NCI-H2171 treated with DMSO at 0.1 percent for 48 hours (cell line): ENCODE data around the gene AIM2.
"Not testable (repeated sequence)": the region's sequence is repeated elsewhere in the genome, so short reads cannot be mapped to it uniquely, and the experiment has no call there.

Experiments used
- DNase-seq: peaks from one replicate; lab custom pipeline; 2025; lab: John Stamatoyannopoulos, UW

AIM2 gene

DNA sequence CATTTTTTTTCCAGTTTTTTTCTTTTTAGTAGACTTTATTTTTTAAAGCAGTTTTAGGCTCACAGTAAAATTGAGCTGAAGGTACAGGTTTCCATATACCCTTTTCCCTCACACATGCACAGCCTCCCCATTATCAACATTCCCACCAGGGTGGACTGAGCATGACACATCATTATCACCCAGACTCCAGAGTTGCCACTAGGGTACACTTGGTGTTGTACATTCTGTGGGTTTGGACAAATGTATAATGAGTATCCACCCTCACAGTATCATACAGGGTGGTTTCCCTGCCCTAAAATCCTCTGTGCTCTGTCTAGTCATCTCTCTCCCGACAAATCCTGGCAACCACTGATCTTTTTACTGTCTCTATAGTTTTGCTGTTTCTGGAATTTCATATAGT, 3.0 kb upstream of the AIM2 start:
- no peak for DNase-seq

DNA sequence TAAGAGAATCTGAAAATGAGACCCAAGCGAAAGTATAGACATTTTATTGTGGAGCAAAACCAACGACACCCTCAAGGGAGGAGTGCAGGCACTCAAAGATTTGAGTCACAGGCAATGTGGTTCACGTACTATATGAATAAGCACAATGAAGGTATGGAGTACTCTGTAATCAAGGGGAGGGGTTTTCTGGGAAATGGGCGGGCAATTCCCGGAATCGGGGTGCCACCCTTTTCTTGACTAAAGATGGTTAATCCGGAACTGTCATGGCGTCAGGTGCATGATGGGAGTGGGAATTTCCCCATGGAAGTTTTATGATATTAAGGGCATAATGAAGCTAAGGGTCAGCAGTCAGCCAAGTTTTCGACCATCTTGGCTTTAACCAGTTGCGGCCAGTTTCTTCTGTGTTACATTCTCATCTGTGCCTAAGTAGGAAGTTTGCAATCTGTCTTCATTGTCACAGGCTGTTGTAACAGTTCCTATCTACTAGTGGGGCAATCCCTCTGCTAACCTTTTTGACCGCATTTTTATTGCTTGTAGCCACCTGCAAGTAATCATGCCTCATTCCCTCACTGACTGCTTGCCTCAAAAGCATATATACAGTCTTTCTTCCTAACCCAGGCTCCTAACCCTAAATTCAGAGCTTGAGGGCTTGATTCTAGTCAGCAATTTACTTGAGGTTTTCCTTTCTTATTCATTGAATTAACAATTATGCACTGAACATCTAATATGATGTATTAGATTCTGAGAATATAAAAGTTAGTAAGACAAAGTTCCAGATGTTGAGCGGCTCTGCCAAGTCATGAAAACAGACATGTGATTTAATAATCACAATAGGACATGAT, 775 bp upstream of the AIM2 start:
- DNase-seq = no peak

DNA sequence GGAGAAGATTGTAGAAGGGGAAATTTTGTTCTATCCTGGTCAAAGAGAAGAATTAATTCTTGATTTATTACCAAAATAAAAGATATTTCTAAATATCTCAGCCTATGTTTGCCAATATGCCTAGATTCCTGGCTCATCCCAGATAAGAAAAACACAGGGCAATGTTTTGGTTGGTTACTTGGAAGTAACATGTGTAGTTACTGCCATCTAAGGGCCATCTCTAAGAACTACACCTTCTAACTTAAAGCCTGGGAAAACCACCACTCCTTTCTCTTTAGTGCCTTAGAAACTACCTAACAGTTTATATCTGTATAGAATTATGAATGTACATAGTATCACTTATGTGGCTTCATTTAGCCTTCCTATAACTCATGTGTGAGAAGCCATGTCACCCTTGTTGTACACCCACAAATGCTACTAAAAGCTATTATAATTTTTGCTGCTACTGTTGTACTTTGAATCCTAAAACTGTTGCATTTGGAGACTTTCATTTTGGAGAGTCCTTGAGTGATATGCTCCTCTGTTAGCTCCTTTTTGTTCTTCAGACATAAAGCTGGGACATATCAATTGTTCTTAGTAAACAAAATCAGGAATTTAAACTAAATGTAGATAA, 4.5 kb downstream of the AIM2 start:
- peak; percentile 39 for DNase-seq

DNA sequence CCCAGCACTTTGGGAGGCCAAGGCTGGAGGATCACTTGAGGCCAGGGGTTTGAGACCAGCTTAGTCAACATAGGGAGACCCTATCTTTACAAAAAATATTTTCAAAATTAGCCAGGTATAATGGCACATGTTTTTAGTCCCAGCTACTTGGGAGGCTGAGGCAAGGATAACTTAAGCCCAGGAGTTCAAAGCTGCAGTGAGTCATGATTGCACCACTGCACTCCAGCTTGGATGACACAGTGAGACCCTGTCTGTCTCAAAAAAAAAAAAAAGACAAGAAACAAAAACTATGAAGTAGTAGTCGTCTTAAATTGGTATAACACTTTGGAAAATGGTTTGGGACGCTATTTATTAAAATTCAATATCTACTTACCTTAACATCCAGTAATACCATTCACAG, 7.7 kb downstream of the AIM2 start:
- no peak for DNase-seq

DNA sequence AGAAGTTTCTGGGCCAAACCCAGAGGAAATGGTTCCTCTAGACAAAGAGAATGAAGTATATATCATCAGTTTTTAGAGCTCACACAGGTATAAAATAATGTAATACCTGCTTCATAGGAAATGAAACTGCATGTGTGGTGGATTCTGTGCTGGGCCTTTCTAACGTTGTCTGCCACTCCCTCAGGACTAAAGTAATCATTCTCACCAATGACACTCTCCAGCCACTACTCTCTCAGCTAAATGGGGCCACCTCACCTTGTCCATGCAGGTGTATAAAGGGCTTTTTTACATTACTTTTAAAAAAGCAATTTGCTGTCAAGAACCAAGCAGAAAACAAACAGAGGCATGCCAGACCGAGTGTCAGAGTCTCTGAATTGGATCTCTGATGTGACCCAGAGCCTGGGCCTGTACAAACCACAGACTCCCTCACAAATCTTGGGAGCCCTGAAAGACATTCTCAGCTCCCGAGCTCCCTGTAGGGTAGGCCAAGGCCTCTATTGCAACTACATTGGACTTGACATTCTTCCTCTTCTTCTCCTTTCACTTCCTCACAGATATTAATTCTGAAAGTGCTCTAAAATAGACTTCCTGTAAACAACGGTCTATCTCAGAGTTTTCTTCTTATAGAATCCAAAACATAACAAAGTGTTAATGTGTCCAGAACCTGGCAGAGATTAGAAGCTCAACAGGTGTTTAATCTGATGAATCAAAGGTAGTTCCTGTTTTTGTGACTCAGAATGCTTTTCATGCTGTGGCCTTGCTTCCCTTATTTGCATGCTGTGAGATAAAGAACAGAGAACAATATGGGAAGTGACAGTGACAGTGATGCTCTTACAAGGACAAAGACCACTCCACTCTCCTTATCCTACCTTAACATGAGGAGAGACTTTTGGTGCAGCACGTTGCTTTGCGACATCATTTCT, 8.6 kb downstream of the AIM2 start:
- no peak for DNase-seq

DNA sequence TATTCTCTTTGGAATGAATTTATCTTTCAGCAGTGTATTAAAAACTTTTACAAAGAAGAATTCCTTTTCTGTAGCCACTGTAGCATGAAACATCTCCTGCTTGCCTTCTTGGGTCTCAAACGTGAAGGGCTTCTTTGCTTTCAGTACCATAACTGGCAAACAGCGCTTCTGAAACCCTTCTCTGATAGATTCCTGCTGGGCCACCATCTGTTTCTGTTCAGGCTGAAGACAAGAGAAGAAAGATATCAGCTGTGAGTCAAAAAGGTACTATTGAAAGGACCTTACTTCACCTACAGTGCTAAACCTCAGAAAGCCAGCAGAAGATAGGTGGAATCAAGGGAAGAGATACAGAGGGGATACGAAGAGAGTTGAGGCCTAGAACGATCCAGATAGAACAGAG, 10.5 kb downstream of the AIM2 start:
- no peak for DNase-seq

DNA sequence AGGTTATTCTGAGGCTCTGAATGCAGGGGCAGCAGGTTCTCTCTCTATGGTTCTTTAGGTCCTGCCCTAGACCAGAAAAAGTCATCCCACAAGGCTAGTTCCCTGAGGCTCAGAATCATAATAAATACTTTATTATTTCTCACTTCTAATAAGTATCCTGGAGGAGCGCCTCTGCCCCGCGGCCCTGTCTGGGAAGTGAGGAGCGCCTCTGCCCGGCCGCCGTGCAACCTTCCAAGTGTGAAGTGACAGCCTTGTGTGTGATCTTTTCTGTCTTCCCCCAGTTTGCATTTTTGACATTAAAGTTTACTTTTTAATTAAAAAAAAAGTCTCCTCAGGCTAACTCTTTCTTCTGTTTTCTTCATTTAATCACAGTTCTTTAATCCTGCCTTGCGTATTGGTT, 11.5 kb downstream of the AIM2 start:
- no peak for DNase-seq

DNA sequence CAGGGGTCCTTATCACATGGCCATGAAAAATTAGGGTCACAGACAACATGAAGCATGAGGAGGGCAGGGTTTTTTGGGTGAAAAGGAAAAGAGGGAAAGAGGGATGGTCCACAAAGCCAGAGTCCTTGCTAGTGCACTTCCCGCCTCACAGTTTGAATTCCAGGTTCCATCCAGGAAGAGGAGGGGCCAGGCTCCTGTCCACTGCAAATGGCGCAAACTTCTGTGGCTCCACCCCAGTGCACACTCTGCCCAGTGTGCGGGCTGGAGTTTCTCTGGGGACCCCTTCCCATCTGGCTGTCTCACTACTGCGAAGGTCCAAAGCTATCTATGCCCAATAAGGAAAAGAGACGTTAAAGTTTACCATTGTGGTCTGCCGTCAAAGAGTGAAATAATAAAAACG, 17.8 kb downstream of the AIM2 start:
- no peak for DNase-seq

DNA sequence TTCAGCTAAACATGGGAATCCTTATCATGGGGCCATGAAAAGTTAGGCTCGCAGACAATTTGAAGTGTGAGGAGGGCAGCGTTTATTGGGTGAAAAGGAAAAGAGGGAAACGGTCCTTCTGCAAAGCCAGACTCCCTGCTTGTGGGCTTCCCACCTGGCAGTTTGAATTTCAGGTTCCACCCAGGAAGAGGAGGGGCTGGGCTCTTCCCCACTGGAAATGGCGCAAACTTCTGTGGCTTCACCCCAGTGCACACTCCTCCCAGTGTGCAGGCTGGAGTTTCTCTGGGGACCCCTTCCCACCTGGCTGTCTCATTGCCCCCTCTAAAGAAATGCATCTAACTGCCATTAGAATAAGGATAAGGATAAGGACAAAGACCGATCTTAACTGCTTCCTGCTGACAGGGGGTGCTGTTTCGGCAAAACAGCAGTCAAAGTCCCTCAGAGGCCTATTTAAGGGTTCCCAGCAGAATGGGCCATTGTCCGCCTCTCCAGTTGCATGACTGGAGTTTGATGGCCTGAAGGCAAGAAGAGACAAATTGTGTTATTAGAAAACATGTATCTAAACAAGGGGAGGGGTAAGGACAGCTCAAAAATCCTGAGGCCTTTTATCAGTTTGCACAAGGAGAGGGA, 20.4 kb downstream of the AIM2 start:
- DNase-seq = no peak

DNA sequence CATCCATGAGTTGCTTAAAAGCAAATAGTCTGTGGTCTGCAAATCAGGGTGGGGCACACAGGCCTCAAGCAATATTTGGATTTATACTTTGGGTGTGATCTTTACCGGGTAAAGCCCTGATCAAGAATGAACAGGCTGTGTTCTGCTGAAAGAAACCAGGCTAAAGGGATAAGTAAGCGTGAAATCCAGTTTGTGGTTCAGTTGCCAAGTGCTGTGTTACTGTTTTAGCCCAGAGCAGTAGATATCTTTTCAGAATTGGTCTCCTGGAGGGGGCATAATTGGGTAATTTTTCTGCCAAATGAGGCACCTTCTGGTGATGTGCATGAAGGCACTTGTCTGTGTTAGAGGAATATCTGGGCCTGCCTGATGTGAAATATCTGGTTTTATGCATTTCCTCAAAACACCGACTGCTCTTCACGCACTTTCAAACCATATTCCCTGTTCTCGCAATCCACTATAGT, 21.4 kb downstream of the AIM2 start:
- DNase-seq = no peak

DNA sequence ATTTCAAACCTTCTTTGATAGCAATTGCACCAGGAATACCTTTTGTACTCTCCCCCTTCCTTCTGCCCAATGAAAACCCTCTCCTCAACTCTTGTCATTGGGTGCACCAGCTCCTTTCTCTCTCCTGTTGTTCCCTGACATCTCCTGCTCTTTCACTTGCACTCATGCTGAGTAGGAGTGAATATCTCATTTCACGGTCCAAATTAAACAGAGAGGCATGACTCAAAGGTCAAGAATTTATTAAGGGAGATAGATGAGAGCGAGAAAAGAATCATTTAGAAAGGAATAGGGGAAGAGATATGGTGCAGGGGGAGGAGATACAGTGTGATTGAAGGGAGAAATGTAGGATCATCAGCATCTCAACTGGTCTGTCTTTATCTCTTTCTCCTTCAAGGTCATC, 22.1 kb downstream of the AIM2 start:
- DNase-seq = no peak

DNA sequence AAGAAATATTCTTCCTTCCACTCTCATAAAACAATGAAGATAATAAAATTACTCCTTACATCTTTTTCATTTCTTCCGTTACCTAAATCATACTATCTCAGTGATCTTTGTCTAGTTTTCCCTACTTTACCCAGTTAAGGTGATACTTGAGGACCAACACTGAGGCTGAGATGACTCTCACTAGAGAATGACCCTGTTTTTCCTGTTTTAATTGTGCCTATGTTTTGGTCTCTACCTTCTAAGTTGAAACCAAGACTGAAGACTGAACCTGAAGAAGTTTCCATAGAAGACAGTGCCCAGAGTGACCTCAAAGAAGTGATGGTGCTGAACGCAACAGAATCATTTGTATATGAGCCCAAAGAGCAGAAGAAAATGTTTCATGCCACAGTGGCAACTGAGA, 25.1 kb downstream of the AIM2 start:
- DNase-seq = no peak

DNA sequence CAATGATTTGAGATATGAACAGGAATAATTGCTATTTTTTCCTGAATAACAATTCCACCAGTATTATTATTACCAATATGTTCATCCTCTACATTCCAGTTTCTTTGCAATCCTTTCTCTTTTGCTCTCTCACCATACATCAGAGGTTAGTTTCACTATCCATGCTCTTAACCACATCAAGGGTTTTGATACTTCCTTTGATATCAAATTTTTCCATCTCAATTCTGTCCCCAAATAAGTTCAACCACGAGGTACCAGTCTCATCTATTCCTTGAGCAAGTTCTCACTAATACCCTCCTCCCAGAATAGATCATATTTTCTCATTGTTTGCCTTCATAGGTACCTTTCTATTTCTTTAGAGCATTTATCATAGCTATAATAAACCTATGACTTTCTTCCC, 30.1 kb downstream of the AIM2 start:
- not testable (repeated sequence) for DNase-seq

DNA sequence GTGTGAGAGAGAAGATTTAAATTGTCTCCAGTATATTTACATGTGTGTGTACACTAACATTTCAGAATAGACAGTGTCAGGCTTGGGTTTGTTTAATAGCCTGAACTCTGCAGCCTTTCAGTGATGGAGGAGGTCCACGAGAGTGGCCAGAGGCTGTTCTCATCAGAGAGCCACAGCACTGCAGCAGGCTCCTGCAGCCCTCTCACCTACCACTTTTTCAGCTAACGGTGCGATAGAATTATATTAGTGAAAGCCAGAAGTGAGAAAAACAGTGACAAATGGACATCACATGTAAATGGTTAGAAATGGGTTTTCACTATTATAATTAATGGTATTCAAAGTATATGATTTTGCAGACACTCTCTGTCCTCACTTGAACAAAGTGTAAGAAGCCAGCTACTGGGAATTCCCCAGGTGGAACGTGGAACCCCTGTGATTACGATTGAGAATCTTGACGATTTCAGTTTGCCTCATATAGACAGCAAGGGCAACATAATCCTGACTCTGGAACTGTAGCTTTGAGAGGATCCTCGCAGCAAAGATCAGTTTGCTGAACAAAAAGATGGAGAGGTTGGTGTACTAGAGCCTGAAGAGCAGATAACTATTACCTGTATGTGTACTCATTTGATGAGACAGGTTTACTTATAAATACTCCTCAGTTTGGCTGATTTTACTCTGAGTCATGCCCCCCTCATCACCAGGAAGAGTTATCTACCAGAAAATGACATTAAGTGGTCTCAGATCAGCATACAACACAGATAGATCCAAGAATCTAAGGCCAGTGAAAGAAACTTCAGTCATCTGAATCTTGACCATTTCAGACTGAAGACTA, 35.5 kb downstream of the AIM2 start:
- no peak for DNase-seq

DNA sequence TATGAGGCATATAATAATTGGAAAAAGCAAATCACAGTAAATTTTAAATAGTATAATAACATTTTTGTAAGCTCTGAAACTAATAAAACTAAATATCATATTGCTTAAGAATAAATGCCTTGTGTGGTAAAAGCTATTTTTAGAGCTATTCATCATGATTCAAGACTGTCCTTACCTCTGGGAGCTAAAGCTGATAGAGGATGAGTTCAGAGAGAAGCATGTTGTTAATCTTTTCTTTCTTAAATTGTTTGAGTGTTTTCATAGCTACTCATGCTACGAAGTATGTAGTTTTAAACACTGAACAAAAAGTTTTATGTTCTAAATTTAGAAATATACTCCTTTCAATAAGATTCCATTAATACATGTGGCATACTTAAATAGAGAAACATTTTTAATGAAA, 36.4 kb downstream of the AIM2 start:
- DNase-seq = no peak

DNA sequence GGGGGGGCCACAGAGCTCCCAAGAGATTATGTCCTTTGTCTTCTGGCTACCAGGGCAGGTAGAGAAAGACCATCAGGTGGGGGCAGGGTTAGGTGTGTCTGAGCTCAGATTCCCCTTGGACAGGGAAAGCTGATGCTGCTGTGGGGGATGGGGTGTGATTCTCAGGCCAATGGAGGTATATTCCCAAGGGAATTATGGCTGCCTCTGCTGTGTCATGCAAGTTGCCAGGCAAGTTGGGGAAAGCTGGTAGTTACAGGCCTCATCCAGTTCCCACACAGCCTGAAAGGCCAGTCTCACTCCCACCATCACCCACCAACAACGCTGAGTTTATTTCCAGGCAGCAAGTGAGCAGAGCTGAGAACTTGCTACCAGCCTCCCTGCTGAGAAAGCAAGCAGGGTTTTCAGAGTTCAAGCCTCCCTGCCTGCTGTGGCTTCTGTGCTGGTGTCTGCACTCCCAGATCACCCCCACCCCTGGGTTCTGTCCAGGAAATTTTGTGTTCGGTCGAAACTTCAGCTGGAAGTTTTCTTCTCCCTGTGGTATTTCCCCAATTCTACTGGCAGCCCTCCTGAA, 45.6 kb downstream of the AIM2 start:
- no peak for DNase-seq

DNA sequence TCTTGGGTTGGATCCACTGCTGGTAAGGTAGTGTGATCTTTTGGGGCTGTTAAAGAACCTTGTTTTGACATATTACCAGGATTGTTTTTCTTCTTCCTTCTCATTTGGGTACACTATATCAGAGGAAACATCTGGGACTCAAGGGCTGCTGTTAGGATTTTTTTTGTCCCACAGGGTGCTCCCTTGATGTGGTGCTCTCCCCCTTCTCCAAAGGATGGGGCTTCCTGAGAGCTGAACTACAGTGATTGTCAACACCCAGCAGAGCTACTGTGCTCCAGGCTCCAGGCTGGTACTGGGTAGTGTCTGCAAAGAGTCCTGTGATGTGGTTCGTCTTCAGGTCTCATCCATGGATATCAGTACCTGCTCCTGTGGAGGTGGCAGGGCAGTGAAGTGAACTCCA, 46.3 kb downstream of the AIM2 start:
- no peak for DNase-seq

DNA sequence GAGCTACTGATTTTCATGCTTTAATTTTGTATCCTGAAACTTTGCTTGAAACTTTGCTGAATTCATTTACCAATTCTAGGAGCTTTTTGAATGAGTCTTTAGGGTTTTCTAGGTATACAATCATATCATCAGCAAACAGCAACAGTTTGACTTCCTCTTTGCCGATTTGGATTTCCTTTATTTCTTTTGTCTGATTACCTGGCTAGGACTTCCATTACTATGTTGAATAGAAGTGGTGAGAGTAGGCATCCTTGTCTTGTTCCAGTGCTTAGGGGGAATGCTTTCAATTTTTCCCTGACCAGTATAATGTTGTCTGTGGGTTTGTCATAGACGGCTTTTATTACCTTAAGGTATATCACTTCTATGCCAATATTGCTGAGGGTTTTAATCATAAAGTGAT, 49.7 kb downstream of the AIM2 start:
- DNase-seq = not testable (repeated sequence)

DNA sequence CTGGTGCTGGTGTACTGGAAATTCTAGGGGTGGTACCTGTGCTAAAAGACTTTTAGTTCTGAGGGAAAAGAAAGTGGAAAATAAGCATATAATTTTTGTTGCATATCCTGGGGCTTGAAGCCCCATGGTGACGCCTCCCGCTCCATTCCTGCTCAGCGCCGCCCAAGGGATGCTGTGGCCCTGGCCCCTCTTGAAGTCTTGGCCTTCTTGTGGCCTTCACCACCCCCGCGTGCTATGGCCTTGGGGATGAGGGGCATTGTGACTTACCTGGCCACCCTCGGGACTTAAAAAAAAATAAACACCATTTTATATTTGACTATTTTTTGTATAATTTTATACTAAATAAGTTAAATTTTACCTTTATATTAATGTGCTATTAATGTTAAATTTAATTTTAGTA, 51.5 kb downstream of the AIM2 start:
- no peak for DNase-seq

DNA sequence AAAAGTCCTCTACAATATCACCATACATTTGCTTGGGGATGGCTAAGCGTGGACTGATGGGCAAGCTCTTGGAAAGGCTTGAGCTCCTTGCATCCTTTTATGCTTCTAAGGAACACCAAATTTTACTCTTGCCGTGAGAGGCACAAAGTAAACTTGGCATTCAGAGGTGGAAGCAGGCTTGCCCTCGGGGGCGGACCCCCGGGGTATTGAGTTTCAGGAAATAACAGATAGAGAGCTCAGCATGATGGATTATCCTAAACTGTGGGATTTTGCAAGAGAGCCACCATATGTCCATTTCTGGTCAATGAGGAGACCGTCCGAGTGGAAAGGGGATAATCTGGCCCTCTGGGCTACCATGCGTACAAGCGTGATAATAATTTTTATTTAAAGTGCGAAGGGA, 52.8 kb downstream of the AIM2 start:
- DNase-seq = no peak

DNA sequence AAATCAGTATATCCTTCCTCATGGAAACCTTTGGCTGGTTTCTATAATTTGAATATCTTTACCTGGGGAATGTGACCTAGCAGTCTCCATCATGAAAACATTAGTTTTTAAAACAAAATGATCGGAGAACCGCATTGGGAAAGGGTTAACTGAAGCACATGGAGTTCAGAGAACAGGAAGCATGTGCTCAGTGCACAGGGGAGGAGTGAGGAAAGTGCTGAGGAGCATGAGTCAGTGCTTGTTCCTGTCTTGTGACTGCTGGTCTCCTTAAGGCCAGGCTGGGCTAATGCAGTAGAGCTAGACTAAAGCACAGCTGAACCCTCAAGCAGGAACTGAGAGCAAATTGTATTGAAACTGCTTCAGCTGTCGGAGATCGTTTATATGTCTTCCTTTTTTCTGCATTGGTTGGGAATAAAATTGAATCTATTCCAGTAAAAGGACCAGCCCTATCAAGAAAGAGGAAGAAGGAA, 61.1 kb downstream of the AIM2 start:
- no peak for DNase-seq
